NOMO-1 (cell line): ENCODE measurements around the gene PLCB1.
"Not testable (repeated sequence)": the region's sequence is repeated elsewhere in the genome, so short reads cannot be mapped to it uniquely, and the experiment has no call there.

Source experiments
- DNase-seq, 2 experiments: peaks; one replicate each; lab custom pipeline; 2025; ENCODE audit not compliant: unreplicated experiment in 2 of 2; lab: John Stamatoyannopoulos, UW

Gene PLCB1

DNA sequence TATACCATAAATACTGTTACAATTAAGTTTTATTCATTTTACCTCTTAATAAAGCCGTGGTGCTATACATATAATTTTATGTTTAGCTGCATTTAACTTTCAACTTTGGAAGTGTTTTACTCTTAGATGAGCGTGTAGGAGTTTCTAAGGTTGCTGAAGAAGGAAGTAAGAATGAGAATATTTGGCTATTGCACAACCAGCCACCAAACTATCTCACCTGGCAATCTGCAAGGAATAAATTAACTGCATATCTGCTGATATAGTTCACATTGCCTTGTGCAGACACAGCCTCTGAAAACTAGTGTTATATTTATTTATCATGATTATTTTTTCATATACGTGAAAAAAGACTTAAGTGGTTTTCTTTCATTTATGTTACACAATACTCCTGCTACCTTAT lies 230.4 kb downstream of the PLCB1 start:
- no peak for DNase-seq

DNA sequence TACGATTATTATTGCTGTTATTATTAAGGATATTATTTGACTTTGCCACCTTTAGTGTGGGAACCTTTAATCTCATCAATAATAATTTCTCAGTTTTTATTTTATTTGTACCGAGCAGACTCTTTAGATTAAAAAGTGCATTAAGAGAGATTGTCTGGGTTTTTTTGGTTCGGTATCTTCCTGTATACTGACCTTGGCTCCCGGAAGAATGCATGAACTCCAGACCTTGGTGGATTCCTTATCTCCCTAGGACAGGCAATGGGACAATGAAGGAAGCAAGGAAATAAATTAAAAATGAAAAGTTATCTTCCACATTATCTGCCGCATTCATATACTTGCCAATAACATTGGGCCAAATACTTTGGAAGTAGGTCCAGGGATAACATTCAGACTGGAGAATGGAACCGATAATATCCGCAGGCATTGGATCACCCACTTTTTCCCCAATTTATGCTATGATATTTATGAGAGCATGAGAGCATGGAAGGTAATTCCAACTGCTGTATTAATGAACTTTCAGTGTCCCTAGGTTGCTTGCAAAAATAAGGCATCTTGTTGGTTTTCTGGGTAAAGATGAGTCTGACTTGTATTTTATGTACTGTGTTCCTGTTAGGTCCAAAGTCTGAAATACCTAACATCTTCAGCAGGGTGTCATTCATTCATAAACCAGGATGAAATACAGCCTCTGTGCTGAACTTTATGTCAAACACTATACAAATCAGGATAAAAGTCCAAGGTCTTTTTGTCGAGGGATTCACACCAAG lies 232.1 kb downstream of the PLCB1 start:
- DNase-seq: no peak

DNA sequence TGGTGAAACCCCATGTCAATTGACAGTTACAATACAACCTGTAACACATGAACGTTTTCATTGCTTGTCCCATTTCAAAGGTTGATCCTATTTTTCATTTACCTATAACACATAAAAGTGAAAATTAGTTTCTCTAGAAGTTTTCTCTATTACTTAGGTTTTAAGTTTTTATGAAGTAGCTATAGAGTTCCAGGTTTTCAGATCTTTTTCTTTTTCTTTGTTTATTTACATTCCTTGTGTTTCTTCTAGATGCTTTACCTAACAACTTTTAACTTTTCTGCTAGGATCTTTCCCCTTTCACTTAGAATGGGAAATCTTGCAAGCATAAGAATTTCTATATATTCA lies 232.6 kb downstream of the PLCB1 start:
- DNase-seq: no peak

DNA sequence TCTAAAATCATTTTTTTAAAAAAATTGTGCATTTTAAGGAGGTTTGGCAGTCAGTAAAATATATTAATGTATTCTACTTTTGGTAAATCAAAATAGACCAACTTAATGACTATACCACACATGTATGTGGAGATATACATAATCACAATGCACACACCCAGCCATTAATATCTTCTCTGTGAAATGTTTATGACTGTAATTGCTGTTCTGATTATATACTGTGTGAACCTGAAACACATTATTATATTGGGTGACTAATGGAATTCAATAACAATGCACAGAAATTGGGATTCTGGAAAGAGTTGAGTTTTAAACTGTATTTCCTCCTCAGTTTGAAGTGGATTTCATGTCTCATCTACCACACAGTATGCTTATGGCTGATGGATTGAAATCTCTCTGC lies 233.6 kb downstream of the PLCB1 start:
- no peak for DNase-seq

DNA sequence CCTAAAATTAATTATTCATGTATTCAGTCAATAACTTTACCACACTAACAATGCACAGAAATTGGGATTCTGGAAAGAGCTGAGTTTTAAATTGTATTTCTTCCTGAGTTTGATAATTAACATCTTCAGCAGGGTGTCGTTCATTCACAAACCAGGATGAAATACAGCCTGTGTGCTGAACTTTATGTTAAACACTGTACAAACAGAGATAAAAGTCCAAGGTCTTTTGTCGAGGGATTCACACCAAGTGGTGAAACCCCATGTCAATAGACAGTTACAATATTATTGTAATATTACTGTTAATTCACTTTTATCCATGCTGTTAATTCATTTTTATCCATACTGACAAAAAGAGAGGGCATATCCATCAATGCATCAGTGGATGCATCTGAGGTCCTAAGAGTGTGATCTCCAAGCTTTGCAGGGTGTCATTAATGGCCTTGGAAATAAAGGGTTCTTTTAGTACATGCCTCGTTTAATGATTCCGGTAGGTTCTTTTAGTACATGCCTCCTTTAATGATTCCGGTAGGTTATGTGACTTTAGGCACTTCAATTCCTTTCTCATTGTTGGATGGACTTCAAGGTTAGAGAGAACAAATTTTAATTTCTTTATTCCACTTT lies 234.3 kb downstream of the PLCB1 start:
- DNase-seq: no peak

DNA sequence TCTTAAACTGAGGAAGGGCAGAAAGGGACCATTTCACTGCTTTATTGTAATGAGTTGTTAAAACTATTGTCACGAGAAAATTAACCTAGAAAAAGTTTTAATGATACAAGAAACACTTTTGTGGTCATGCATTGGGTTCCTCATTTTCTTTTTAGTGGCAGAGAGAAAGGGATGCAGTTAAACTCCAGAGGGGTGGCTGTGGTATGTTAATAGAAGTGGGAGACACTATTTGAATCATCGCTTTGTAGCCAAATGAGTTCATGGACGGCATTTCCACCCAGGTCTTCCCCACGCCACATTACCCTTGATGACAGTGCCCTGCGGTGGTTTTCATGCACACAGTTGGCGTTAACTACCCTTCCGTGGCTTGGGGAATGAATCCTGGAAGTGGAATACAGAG lies 235.6 kb downstream of the PLCB1 start:
- DNase-seq: peak; percentile 57 to 73

DNA sequence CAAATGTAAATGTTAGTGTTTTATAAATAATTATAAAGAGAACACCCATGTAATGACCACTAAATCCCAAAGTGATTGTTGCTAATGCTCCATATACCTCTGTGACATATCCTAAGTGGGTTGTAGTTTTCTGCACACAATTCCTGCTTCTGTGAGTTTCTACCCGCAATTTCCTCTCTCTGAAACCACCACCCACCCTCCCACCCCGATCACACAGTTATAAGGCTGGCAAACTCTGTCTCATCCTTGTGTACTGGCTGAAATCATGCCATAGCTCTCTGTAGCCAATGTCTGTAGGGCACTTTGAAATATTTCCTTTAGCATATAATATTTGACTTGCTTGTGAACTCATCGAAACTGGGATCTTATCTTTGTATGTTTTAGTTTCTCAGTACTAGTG lies 236.6 kb downstream of the PLCB1 start:
- DNase-seq: peak in 1 of 2 experiments; percentile 41

DNA sequence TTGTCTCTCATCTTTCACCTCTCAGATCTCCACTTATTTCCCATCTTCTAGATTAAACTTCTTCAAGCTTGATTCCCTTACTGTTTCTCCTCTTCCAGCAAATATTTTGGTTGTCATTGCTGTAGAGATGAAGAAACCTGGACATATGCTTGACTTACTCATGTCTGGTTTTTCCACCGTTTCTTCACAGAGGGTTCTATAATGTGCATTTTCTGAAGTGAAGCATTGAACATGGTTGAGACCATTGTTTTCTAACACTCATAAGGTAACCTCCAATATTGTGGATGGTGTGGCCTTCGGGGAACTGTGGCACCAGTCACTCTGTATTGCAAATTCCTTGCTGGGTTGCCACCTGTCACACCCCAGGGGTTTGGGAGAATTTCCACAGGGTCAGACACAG lies 237.2 kb downstream of the PLCB1 start:
- DNase-seq: peak in 1 of 2 experiments; percentile 35

DNA sequence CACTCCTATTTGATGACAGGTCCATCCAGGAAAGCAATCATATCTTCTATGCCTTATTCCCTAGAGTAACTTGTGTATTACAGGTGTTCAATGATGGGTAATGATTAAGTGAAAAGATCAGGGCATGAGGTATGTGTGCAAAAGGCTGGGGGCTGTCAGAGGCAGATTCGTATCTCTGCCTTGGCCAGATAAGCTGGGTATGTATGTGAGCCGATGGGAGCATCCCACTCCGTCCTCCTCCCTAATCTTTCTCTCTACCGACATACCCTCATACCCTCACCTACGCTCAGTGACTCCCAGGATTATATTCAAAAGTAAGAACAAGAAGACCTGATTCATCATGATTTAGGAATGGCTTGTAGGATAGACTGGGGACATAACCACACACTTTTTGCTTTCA lies 238.7 kb downstream of the PLCB1 start:
- no peak for DNase-seq

DNA sequence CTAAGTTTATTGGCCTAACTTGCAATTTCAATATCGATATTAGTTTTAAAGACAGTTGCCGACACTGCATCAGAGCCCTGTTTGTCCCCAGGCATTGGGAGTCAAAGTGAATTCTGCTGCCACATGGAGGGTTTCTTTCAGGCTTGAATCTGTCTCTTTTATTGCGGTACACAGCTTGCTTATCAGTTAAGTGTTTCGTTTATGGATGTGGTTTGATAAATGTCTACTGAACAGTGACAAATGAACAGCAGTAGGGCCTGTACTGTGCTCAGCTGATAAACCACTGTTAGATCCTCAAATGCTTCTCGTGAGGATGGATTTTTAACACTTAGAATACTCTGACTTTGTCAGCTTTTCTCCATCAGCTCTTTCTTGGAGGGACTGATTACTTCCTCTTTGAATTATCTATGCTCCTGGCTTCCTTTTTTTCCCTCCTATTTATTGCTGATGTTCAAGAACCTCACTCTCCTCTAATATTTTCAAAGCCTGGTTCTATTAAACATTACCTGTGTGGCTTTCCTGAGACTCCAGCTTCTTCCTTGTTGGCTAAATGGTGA lies 240.8 kb downstream of the PLCB1 start:
- DNase-seq: peak in 1 of 2 experiments; percentile 30

DNA sequence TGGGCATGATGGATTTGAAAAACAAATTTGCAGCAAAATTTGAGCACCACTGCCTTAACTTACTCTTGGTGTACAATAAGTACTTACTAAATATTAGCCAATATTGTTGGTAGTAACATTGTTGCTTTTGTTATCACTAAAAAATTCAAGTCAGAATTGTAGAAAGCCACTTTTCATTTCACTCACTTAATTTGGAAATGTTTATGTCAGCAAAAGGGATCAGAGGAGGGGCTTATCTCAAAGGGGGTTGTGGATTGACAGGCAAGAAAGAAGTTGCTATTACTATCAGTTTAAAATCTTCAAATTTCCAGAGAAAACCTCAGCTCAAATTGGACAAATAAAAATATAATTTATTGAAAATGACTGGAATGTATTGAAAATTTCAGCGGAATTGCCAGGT lies 241.5 kb downstream of the PLCB1 start:
- no peak for DNase-seq

DNA sequence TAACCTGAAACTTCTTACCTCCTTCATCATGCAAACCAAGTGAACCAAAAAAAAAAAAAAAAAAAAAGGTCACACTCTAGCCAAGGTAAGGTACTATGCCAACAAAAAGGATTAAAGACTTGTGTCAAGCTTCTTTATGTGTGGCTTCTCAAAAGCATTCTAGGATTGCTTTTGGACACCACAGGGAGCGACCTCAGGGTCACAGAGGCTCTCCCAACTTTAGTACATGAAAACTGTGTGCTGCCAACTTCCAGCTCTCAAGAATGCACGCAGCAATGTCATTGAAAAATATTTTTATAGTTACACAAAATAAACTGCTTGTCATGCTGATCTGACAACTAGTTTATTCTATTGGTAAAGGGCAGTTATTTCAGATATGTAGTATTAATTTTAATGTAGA lies 243.8 kb downstream of the PLCB1 start:
- no peak for DNase-seq

DNA sequence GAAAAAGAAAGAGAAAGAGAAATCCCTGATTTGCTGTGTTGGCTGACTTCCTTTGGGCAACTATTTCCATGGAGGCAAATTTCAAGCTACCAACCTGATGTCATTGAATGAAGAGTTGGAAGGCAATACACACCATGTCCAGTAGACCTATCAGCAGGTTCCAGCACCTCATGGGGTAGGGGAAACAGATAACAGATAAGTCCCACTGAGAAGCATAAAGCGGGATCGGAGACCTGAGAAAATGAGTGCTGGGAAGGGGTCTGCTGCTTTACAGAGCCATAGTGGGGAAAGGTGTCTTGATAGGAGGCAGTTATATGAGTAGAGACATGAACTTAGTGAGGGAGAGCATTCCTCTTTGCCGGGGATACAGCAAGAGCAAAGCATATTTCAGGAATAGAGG lies 244.9 kb downstream of the PLCB1 start:
- no peak for DNase-seq

DNA sequence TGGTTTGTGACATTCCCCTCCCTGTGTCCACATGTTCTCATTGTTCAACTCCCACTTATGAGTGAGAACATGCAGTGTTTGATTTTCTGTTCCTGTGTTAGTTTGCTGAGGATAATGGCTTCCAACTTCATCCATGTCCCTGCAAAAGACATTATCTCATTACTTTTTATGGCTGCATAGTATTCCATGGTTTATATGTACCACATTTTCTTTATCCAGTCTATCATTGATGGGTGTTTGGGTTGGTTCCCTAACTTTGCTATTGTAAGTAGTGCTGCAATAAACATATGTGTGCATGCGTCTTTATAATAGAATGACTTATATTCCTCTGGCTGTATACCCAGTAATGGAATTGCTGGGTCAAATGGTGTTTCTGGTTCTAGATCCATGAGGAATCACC lies 247.1 kb downstream of the PLCB1 start:
- DNase-seq: not testable (repeated sequence)

DNA sequence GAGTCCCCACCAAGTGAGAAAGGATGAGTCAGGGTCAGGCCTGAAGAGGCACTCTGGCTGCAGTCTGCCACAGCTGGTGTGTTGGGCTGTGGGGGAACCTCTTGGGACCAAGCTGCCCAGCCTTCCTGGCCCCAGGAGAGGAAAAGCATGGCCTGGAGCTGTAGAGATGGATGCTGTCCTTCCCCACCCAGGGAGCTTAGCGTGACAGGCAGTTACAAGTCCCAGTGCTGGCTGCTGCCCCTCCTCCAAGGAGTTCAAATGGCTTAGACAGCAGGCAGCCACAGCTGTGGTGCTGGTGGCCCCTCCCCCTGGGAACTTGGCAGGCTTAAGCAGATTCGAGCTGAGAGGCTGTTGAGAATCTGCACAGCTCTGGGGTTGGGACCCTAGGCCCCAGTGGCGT lies 253.2 kb downstream of the PLCB1 start:
- DNase-seq: no peak

DNA sequence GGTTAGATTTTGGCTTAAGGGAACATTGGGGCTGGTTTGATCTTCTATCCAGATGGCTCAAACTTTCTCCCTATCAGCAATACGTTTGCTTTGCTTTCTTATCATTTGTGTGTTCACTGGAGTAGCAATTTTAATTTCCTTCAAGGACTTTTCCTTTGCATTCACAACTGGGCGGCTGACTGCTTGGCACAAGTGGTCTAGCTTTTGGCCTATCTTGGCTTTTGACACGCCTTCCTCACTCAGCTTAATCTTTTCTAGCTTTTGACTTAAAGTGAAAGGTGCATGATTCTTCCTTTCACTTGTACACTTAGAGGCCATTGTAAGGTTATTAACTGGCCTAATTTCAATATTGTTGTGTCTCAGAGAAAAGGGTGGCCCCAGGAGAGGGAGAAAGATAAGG lies 254.9 kb downstream of the PLCB1 start:
- no peak for DNase-seq

DNA sequence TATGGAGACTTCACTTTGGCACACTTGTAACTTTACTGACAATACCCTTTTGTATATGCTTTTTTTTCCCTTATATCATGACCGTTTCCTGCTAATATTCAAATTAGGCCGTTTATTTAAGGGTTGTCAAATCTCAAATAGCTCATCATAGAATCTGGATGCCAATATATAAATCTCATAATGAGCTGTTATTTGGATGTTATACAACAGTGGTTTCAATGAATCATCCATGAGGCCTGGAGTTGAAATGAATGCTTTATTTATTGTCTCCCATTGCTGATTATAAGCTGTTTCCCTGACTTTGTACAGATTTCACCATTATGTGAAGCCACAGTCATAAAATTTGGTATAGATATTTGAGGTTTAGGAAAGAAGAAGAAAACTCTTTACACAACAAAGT lies 256.1 kb downstream of the PLCB1 start:
- DNase-seq: peak in 1 of 2 experiments; percentile 47

DNA sequence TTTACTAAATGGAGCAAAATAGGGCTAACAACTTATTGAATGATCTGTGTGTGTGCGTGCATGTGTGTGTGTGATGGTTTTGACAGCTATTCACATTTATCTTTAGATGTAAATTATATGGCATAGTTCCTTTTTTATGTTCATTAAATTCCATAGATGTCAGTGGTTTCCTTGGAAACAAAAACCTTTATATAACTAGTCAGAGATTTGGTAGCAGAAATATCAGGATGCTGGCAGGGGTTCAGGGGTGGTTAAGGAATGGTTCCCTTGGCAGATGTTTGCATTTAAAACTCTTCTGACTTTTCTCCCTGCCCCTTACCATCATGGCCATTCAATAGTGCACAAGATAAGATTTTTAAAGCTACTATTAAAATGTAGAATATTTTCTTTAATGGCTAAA lies 256.6 kb downstream of the PLCB1 start:
- DNase-seq: no peak

DNA sequence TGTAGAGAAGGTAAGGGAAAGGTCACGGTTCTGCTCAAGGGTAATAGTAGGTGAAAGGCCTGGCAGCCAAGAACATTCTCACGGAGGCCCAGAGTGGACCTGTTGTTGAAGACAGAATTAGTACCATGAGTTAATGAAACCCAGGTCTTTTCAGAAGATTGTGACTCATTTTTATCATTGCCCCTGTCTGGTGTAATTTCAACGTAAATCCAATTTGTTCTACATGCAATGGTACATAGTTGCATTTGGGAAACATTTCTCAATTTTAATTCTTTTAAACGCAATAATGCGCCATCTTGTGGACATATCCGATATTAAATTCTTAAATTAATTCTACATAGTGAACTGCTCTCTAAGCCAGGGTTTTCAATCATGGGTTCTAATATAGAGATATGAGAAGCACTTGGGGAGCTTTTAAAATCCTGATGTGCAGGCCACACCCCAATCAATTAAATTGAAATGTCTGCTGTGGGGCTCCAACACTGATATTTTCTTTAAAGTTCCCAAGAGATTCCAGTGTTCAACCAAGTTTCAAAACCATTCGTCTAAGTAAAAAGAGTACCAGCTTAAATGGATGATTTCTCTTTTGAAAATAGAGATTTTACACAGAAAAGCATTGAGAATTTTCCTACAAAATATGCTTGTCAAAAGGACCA lies 257.4 kb downstream of the PLCB1 start:
- peak in 1 of 2 experiments; percentile 44 for DNase-seq

DNA sequence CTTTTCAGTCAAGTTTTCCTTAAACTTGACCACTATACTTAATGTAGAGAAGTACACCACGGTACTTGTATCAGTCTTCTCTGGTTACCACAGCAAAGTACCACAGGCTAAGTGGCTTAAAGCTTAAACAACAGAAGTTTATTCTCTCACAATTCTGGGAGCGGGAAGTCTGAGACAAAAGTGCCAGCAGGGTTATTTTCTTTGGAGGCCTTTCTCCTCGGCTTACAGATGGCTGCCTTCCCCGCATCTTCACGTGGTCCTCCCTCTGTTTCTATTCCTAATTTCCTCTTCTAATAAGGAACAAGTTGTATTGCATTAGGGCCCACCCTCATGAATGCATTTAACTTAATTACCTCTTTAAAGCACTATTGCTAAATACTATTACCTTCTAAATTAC lies 258.0 kb downstream of the PLCB1 start:
- no peak for DNase-seq

DNA sequence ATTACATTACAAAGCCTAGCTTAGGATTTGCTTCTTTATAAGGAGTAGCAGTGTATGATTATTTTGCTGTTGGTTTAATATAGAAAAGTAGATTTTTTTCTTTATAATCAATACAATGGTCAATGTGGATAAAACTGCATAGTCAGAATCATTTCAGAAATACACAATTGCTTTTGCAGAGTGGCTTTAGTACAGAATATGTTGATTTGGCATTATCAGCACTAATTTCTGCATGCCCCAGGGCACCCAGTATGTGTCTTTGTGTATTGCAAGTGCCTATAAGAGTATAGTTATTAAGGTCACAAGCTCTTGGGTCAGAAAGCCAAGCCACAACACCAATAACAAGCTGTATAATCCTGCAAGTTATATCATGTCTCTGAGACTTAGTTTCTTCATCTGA lies 258.4 kb downstream of the PLCB1 start:
- no peak for DNase-seq

DNA sequence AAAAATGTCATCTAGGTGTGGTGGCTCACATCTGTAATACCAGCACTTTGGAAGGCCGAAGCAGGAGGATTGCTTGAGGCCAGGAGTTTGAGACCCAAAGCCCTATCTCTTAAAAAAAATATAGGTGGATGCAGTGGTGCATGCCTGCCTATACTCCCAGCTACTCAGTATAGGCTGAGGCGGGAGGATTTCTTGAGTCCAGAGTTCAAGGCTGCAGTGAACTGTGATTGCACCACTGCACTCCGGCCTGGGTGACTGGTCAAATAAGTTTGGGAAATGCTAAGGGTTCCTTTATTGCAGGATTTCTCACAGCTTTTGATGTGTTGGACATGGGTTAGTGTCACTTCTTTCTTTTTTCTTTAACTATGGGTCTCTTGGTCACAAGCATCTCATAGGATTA lies 261.3 kb downstream of the PLCB1 start:
- no peak for DNase-seq
